ENCODE data around the gene YEATS2. TPM values are rescaled to one million over a fixed set of nuclear protein-coding genes. Genes with fewer than 3 reads are reported as not detected.
"Not testable (repeated sequence)": the region's sequence is repeated elsewhere in the genome, so short reads cannot be mapped to it uniquely, and the experiment has no call there.

Gene YEATS2
- total RNA-seq, 6 donors from 2014 or later, result 23.9 to 65.0 (median 41.2) TPM

DNA sequence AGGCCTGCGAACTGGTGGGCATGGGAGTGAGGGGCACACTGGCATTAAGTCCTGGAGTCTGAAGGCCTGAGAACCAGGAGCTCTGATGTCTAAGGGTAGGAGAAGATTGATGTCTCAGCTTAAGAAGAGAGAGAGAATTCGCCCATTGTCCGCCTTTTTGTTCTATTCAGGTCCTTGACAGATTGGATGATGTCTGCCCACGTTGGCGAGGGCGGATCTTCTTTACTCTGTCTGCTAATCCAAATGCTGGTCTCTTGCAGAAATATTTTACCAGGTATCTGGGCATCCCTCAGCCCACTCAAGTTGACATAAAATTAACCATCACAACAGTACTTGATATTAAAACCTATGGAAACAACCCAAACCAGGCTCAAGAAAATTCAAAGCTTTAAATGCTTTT, 83.6 kb downstream of the YEATS2 start:
- 95 to 96% methylated on average over 6 of the region's 6 CpGs for WGBS, 2 donors
- TF ChIP-seq, protein P1, sequence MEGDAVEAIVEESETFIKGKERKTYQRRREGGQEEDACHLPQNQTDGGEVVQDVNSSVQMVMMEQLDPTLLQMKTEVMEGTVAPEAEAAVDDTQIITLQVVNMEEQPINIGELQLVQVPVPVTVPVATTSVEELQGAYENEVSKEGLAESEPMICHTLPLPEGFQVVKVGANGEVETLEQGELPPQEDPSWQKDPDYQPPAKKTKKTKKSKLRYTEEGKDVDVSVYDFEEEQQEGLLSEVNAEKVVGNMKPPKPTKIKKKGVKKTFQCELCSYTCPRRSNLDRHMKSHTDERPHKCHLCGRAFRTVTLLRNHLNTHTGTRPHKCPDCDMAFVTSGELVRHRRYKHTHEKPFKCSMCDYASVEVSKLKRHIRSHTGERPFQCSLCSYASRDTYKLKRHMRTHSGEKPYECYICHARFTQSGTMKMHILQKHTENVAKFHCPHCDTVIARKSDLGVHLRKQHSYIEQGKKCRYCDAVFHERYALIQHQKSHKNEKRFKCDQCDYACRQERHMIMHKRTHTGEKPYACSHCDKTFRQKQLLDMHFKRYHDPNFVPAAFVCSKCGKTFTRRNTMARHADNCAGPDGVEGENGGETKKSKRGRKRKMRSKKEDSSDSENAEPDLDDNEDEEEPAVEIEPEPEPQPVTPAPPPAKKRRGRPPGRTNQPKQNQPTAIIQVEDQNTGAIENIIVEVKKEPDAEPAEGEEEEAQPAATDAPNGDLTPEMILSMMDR (IDR thresholded peaks at IDR 0.05), result no peak
- TF ChIP-seq POLR2A (IDR thresholded peaks at IDR 0.05) (no peak), EP300 (IDR thresholded peaks at IDR 0.05) (no peak), POLR2AphosphoS5 (IDR thresholded peaks at IDR 0.05) (no peak)
- ATAC-seq (ENCODE audit: low FRiP score in 2 of 2), result no peak
- DNase-seq, result no peak
- peaks cover 3 to 12% (median 8%) of the 10 kb centered on the region in 4 donors for H3K4me1 ChIP-seq
- H3K36me3 ChIP-seq, result peaks cover 6 to 82% (median 42%) of the 10 kb centered on the region in 4 donors
- no peak overlapping the region for H3K27ac ChIP-seq
- H3K9me3 ChIP-seq, result no peaks in the 10 kb centered on the region
- H3K4me3 ChIP-seq, result no peak overlapping the region
- H3K27me3 ChIP-seq, result no peaks in the 10 kb centered on the region

DNA sequence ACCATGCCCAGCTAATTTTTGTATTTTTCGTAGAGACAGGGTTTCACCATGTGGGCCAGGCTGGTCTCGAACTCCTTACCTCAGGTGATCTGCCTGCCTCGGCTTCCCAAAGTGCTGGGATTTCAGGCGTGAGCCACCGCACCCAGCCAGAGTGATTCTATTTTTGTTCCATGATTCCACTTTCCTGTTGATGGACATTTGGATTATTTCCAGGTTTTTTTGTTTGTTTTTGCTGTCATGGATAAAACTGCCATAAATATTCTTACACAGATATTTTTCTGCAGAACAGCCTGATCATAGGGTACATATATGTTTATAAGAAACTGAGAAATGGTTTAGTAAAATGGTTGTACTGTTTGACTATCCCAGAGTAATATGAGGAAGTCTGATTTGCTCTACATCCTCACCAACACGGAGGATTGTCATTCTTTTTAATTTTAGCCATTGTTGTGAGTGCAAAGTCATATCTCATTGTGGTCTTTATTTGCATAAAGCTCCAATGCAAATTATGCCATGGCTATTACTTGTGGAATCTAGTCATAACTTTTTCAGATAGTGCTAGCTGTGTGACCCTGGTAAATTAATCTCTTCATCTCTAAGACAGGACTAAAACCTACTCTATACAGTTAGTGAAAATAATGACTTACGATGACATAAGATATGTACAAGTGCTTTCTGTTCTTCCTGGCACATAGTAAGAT, 85.1 kb downstream of the YEATS2 start:
- H3K36me3 ChIP-seq, result peaks cover 10 to 82% (median 43%) of the 10 kb centered on the region in 4 donors
- no peak overlapping the region for H3K4me3 ChIP-seq
- no peak overlapping the region for H3K27ac ChIP-seq
- WGBS, 2 donors, result 73 to 75% methylated on average over 7 of the region's 7 CpGs
- TF ChIP-seq EP300 (IDR thresholded peaks at IDR 0.05) (no peak), POLR2AphosphoS5 (IDR thresholded peaks at IDR 0.05) (no peak)
- TF ChIP-seq, protein P1 (IDR thresholded peaks at IDR 0.05), result no peak
- no peaks in the 10 kb centered on the region for H3K9me3 ChIP-seq
- DNase-seq, result no peak
- no peak for ATAC-seq (ENCODE audit: low FRiP score in 2 of 2)
- H3K27me3 ChIP-seq, result no peaks in the 10 kb centered on the region
- H3K4me1 ChIP-seq, result peaks cover 3 to 12% (median 8%) of the 10 kb centered on the region in 4 donors

DNA sequence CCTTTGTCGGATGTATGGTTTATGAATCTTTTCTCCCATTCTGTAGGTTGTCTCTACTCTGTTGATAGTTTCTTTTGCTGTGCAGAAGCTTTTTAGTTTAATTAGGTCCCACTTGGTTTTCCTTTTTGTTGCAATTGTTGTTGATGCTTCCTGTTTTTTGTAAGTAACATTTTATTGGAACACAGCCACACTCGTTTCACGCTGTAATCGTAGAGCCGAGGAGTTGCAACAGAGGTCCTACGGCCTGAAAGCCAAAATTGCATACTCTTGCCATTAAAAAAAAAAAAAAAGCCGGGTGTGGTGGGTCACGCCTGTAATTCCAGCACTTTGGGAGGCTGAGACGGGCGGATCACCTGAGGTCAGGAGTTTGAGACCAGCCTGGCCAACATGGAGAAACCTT, 86.9 kb downstream of the YEATS2 start:
- H3K27me3 ChIP-seq, H3K9me3 ChIP-seq, H3K4me3 ChIP-seq: not testable (repeated sequence)
- Histone ChIP-seq H3K36me3 (peaks cover 9 to 77% (median 37%) of the 10 kb centered on the region in 4 donors), H3K4me1 (peaks cover 3 to 12% (median 8%) of the 10 kb centered on the region in 4 donors), H3K27ac (peak overlapping the region in 1 of 4 donors; percentile 49)
- WGBS, 2 donors, result 64 to 74% methylated on average over 10 of the region's 10 CpGs
- ATAC-seq (ENCODE audit: low FRiP score in 2 of 2), result peak in 1 of 2 donors; percentile 31
- peak in 1 of 2 donors; percentile 40 for DNase-seq

DNA sequence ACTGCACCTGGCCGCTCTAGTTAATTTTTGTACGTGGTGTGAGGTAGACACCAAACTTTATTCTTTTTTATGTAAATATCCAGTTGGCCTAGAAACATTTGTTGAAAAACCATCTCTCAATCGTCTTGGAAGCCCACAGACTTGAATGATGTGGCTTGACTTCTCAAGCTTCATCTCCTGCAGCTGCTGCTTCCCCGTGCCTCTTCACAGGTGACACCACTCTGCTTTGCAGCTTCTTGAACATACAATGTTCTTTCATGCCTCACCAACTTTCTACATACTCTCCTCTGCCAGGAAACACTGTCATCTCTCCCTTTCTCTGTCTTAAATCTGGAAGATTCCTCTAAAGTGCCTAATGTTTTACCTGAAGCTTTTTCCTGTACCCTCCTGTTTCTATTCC, 92.2 kb downstream of the YEATS2 start:
- Histone ChIP-seq H3K9me3 (no peaks in the 10 kb centered on the region), H3K27me3 (no peaks in the 10 kb centered on the region), H3K27ac (no peak overlapping the region), H3K4me1 (no peaks in the 10 kb centered on the region), H3K4me3 (no peak overlapping the region), H3K36me3 (peaks cover 16 to 88% (median 53%) of the 10 kb centered on the region in 4 donors)
- ATAC-seq (ENCODE audit: low FRiP score in 2 of 2), result no peak
- 93 to 94% methylated on average over 4 of the region's 4 CpGs for WGBS, 2 donors
- no peak for DNase-seq
- TF ChIP-seq, protein P1 (IDR thresholded peaks at IDR 0.05), result no peak
- TF ChIP-seq POLR2A (IDR thresholded peaks at IDR 0.05), result no peak
- no peak for TF ChIP-seq POLR2AphosphoS5 (IDR thresholded peaks at IDR 0.05)
- no peak for TF ChIP-seq EP300 (IDR thresholded peaks at IDR 0.05)

DNA sequence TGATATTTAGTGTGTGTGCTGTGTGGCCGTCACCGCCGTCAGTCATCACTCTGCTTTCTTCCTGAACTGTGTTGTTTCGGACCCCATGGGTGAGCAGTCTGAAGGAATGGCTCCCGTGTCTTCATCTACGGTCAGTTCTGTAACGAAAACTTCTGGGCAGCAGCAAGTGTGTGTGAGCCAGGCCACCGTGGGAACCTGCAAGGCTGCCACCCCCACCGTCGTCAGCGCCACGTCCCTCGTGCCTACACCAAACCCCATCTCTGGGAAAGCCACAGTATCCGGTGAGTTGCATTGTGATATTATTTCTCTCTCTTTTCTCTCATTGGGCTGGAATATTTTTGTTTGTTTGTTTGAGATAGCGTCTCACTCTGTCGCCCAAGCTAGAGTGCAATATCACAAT, 93.1 kb downstream of the YEATS2 start:
- no peaks in the 10 kb centered on the region for H3K9me3 ChIP-seq
- no peak overlapping the region for H3K4me3 ChIP-seq
- DNase-seq (peak in 1 of 2 donors; percentile 41), ATAC-seq (ENCODE audit: low FRiP score in 2 of 2) (no peak)
- WGBS, 2 donors, result 92 to 99% methylated on average over 16 of the region's 16 CpGs
- TF ChIP-seq POLR2A (IDR thresholded peaks at IDR 0.05) (no peak), POLR2AphosphoS5 (IDR thresholded peaks at IDR 0.05) (no peak), EP300 (IDR thresholded peaks at IDR 0.05) (no peak)
- TF ChIP-seq, protein P1 (IDR thresholded peaks at IDR 0.05), result no peak
- no peak overlapping the region for H3K27ac ChIP-seq
- H3K27me3 ChIP-seq, result no peaks in the 10 kb centered on the region
- peaks cover 16 to 86% (median 52%) of the 10 kb centered on the region in 4 donors for H3K36me3 ChIP-seq
- H3K4me1 ChIP-seq, result no peaks in the 10 kb centered on the region
